Panc1 (cell line): ENCODE measurements around the gene LRP3. TPM values are rescaled to one million over a fixed set of nuclear protein-coding genes. Genes with fewer than 3 reads are reported as not detected.

Source experiments
- ATAC-seq: fragments of 200-7000 bp; cut with Tn5 transposase; 2 replicates; pipeline ENCODE4 v1.9.1; 2020; ENCODE audit warnings: mild to moderate bottlenecking, moderate library complexity
- BruUV-seq: library from RNA; stranded (reverse); fragments of 400-500 nt; replicated peaks from 2 replicates; lab custom pipeline; 2021; lab: Mats Ljungman, UMichigan
- CTCF ChIA-PET: fragments of 300-600 bp; sonication (Branson Sonifier 250); formaldehyde crosslinking; loops from one replicate; lab custom pipeline; 2022; ENCODE audit warnings: antibody characterized with exemption; lab: Charles Lee
- POLR2A ChIA-PET: fragments of 300-600 bp; sonication (Branson Sonifier 250); formaldehyde crosslinking; loops from one replicate; lab custom pipeline; 2022; ENCODE audit warnings: antibody characterized with exemption; lab: Charles Lee
- DNase-seq: peaks from one replicate; pipeline ENCODE4 v3.0.0-alpha.2; 2010; ENCODE audit warnings: low read depth, low spot score
- H3K27ac ChIP-seq: 2 replicates; pipeline ENCODE4 v1.5.1; 2011; ENCODE audit warnings: mild to moderate bottlenecking, low read length, inconsistent platforms
- H3K27me3 ChIP-seq: fragments of 200-500 bp; sonication (Bioruptor generic); 2 replicates; pipeline ENCODE4 v1.6.0; 2014; ENCODE audit warnings: low read length, inconsistent platforms; ENCODE audit not compliant: control insufficient read depth, insufficient read depth
- H3K36me3 ChIP-seq: fragments of 200-500 bp; sonication (Bioruptor generic); 2 replicates; pipeline ENCODE4 v1.5.1; 2014; ENCODE audit warnings: inconsistent platforms, mild to moderate bottlenecking, low read length, moderate library complexity; ENCODE audit not compliant: control insufficient read depth, insufficient read depth
- H3K4me1 ChIP-seq: 2 replicates; pipeline ENCODE4 v1.5.1; 2011; ENCODE audit warnings: inconsistent platforms, mild to moderate bottlenecking, low read length, moderate library complexity; ENCODE audit not compliant: control insufficient read depth, insufficient read depth
- H3K4me3 ChIP-seq, 2 experiments: 2 replicates each; pipeline ENCODE4 v1.5.1; 2011 to 2012; ENCODE audit warnings: low read depth in 2 of 2, low read length in 2 of 2, mild to moderate bottlenecking in 2 of 2, inconsistent platforms in 1 of 2, moderate library complexity in 1 of 2
- H3K9me3 ChIP-seq: fragments of 200-500 bp; sonication (Bioruptor generic); 2 replicates; pipeline ENCODE4 v1.5.1; 2014; ENCODE audit warnings: low read depth, mild to moderate bottlenecking, inconsistent platforms, low read length, moderate library complexity; ENCODE audit not compliant: control insufficient read depth, insufficient read depth
- CTCF ChIP-seq: fragments of 450-650 bp; IDR thresholded peaks from 2 replicates; pipeline ENCODE4 v1.5.1; 2017; ENCODE audit warnings: mild to moderate bottlenecking
- POLR2AphosphoS5 ChIP-seq: IDR thresholded peaks from 2 replicates; pipeline ENCODE4 v1.6.1; 2012; ENCODE audit warnings: mild to moderate bottlenecking, low read depth, low read length, moderate library complexity
- SIN3A ChIP-seq: IDR thresholded peaks from 2 replicates; pipeline ENCODE4 v1.6.1; 2012; ENCODE audit warnings: low read depth, mild to moderate bottlenecking, low read length, moderate library complexity, borderline replicate concordance; ENCODE audit not compliant: insufficient read depth
- TCF7L2 ChIP-seq: IDR thresholded peaks from 2 replicates; pipeline ENCODE4 v1.6.1; 2011; ENCODE audit warnings: mild to moderate bottlenecking, low read depth, low read length, inconsistent platforms
- in situ Hi-C: cut with HindIII; loops from 2 replicates; pipeline ENCODE4 v1.10.0; 2016; ENCODE audit warnings: low sequenced_read_pairs, low pct_unique_long_range_greater_than_20kb
- intact Hi-C: fragments of 100-400 bp; cut with micrococcal nuclease; formaldehyde crosslinking; loops from one replicate; pipeline ENCODE4 v1.10.0; 2022; ENCODE audit not compliant: unreplicated experiment
- total RNA-seq: library from RNA; stranded (reverse); gene quantifications from one replicate; pipeline ENCODE4 v1.2.1, GENCODE V29; 2021; ENCODE audit not compliant: unreplicated experiment
- TF ChIP-seq, protein P1 (sequence below), 2 experiments: IDR thresholded peaks; 2 replicates each; pipeline ENCODE4 v1.6.1; 2011 to 2012; ENCODE audit warnings: low read depth in 2 of 2, control low read depth in 1 of 2, low read length in 1 of 2, mild to moderate bottlenecking in 1 of 2, moderate library complexity in 1 of 2; ENCODE audit not compliant: insufficient read depth in 1 of 2

LRP3 gene
- total RNA-seq, 1 experiment from 2014 or later = 28.6 TPM

- Histone ChIP-seq H3K4me3 (no peak overlapping the region), H3K9me3 (peaks cover 5% of the 10 kb centered on the region), H3K27ac (no peak overlapping the region), H3K4me1 (peaks cover 4% of the 10 kb centered on the region; the same call in 1 of the 2 replicates), H3K36me3 (no peaks in the 10 kb centered on the region), H3K27me3 (0 out of 2 replicates have a peak, but pooled peaks cover 3% of the 10 kb centered on the region)
- DNase-seq (no peak), ATAC-seq (no peak)
- in situ Hi-C loops = no loop called here
- no peak for TF ChIP-seq SIN3A
- no TSS peak for BruUV-seq
- intact Hi-C loops = no loop called here
- ChIA-PET POLR2A (no interaction called here), CTCF (no interaction called here)
Observed at GRCh38 chr19:33233056-33233873, 39.1 kb downstream of the LRP3 start.

- no peak overlapping the region for H3K4me3 ChIP-seq
- no peaks in the 10 kb centered on the region for H3K27me3 ChIP-seq
- ChIA-PET POLR2A (no interaction called here), CTCF (no interaction called here)
- peaks cover 4% of the 10 kb centered on the region; the same call in 1 of the 2 replicates for H3K4me1 ChIP-seq
- no peak for DNase-seq
- ATAC-seq = no peak
- no peaks in the 10 kb centered on the region for H3K36me3 ChIP-seq
- no peak overlapping the region for H3K27ac ChIP-seq
- no peak for TF ChIP-seq CTCF
- TF ChIP-seq TCF7L2 = no peak
- TF ChIP-seq, protein P1, sequence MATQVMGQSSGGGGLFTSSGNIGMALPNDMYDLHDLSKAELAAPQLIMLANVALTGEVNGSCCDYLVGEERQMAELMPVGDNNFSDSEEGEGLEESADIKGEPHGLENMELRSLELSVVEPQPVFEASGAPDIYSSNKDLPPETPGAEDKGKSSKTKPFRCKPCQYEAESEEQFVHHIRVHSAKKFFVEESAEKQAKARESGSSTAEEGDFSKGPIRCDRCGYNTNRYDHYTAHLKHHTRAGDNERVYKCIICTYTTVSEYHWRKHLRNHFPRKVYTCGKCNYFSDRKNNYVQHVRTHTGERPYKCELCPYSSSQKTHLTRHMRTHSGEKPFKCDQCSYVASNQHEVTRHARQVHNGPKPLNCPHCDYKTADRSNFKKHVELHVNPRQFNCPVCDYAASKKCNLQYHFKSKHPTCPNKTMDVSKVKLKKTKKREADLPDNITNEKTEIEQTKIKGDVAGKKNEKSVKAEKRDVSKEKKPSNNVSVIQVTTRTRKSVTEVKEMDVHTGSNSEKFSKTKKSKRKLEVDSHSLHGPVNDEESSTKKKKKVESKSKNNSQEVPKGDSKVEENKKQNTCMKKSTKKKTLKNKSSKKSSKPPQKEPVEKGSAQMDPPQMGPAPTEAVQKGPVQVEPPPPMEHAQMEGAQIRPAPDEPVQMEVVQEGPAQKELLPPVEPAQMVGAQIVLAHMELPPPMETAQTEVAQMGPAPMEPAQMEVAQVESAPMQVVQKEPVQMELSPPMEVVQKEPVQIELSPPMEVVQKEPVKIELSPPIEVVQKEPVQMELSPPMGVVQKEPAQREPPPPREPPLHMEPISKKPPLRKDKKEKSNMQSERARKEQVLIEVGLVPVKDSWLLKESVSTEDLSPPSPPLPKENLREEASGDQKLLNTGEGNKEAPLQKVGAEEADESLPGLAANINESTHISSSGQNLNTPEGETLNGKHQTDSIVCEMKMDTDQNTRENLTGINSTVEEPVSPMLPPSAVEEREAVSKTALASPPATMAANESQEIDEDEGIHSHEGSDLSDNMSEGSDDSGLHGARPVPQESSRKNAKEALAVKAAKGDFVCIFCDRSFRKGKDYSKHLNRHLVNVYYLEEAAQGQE (IDR thresholded peaks at IDR 0.05; ENCODE audit: insufficient read depth in 1 of 2, low read depth in 2 of 2, low read length in 1 of 2) = no peak
- no peak for TF ChIP-seq POLR2AphosphoS5
- no peak for TF ChIP-seq SIN3A
- no TSS peak for BruUV-seq
- no peaks in the 10 kb centered on the region for H3K9me3 ChIP-seq
- intact Hi-C loops = no loop called here
- in situ Hi-C loops = no loop called here
Observed at GRCh38 chr19:33234092-33234491, 40.0 kb downstream of the LRP3 start.

GRCh38 chr19:33234736-33235135 is 40.6 kb downstream of the LRP3 start:
- DNase-seq (no peak), ATAC-seq (peak; percentile 9; the same call in 1 of the 2 replicates)
- peaks cover 4% of the 10 kb centered on the region; the same call in 1 of the 2 replicates for H3K4me1 ChIP-seq
- H3K9me3 ChIP-seq = no peaks in the 10 kb centered on the region
- no peaks in the 10 kb centered on the region for H3K27me3 ChIP-seq
- no peaks in the 10 kb centered on the region for H3K36me3 ChIP-seq
- H3K4me3 ChIP-seq = no peak overlapping the region
- in situ Hi-C loops = no loop called here
- TF ChIP-seq, protein P1 (IDR thresholded peaks at IDR 0.05; ENCODE audit: insufficient read depth in 1 of 2, low read depth in 2 of 2, low read length in 1 of 2) = no peak
- no peak for TF ChIP-seq POLR2AphosphoS5
- no peak for TF ChIP-seq CTCF
- no peak for TF ChIP-seq SIN3A
- TF ChIP-seq TCF7L2 = no peak
- ChIA-PET CTCF (interaction anchor here (0.6 to 1.0 kb wide), 3 partner anchors 165 to 567 kb away, joined by 3 to 5 read pairs (median 4); no protein-coding TSS in a partner anchor), POLR2A (no interaction called here)
- H3K27ac ChIP-seq = no peak overlapping the region
- intact Hi-C loops = loop anchor here (5.0 kb wide), 1 partner anchor 158 kb away; no protein-coding TSS in a partner anchor
- no TSS peak for BruUV-seq
